Right lung (tissue), 5 donors: ENCODE data around the gene SRL. TPM values are rescaled to one million over a fixed set of nuclear protein-coding genes. Genes with fewer than 3 reads are reported as not detected.
"Not testable (repeated sequence)": the region's sequence is repeated elsewhere in the genome, so short reads cannot be mapped to it uniquely, and the experiment has no call there.

Source experiments
- DNase-seq, 2 donors: peaks; one replicate each; pipeline ENCODE4 v3.0.0-alpha.2; 2013
- polyA plus RNA-seq, 5 donors: library from polyadenylated mRNA; unstranded; fragments of 120-200 nt; gene quantifications; one replicate each; pipeline versions ENCODE4 v1.2.1 to v1.2.3, GENCODE V29; 2013; ENCODE audit warnings: inconsistent platforms in 1 of 5, low replicate concordance in 1 of 5; ENCODE audit not compliant: insufficient read length in 5 of 5, insufficient read depth in 1 of 5

Gene SRL
- polyA plus RNA-seq, 5 donors, result 4.4 to 25.9 (median 5.7) TPM

DNA sequence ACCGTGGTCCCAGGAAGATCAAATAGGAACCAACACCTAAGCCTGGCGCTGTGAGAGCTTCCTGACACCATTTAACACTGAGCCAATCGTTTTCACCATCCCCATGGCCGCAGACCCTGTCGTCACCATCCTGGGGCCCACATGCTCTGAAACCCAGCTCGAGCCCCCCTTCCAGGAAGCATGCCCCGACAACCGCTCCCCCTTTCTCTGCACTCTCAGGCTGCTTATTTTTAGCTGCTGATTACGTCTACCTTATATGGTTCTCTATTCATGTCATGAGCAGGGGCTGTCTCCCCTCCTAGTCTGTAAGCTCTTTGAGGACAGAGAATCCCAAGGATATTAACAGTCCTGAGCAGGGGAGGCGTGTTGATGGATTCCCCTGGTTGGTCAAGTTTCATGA is 10.5 kb downstream of the SRL start:
- DNase-seq, result no peak

GRCh38 chr16:4227040-4227332 is 14.9 kb downstream of the SRL start:
- DNase-seq, result no peak

DNA sequence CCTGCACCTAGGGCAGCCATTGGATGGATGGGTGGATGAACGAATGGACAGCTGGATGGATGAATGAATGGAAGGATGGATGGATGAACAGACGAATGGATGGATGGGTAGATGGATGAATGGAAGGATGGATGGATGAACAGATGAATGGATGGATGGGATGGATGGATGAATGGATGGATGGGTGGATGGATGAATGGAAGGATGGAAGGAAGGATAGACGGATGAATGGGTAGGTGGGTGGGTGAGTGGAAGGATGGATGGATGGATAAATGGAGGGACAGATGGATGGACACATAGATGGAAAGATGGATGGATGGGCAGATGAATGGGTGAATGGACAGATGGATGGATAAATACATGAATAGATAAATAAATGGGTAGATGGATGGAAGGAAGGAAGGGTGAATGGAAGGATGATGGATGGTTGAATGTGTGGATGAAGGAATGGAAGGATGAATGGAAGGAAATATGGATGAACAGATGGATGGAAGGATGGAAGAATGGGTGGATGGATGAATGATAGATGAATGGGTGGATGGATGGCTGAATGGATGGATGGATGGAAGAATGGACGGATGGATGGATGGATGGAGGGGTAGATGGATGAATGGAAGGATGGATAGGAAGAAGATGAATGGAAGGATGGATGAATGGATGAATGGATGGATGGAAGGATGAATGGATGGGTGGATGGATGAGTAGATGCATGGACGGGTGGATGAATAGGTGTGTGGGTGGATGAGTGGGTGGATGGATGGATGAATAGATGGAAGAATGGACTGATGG is 15.4 kb downstream of the SRL start:
- DNase-seq, result no peak

DNA sequence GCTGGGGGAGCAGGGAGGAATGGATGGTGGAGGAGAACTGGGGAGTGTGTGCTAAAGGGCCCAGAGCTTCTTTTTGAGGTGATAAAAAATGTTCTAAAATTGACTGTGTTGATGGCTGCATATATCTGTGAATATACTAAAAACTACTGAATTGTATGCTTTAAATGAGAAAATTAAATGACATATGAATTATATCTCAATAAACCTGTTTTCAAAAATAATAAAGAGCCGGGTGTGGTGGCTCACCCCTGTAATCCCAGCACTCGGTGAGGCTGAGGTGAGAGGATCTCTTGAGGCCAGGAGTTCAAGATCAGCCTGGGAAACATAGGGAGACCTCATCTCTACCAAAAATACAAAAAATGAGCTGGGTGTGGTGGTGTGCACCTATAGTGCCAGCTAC is 16.8 kb downstream of the SRL start:
- no peak for DNase-seq

DNA sequence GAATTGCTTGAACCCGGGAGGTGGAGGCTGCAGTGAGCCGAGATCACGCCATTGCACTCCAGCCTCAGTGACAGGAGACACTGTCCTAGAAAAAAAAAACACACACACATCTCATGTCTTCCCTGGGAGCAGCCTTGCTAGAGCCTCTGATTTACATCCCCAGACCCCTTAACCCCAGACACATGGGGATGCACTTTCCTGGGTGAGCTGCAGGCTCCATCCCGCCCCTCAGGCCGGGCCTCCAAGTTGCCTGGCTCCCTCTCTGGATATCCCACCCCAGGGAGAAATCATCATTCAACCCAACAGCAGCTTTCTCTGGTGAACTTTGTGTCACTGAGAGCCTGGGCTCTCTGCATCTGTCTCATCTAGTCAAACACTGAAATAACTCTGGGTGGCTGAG is 21.5 kb downstream of the SRL start:
- no peak for DNase-seq

DNA sequence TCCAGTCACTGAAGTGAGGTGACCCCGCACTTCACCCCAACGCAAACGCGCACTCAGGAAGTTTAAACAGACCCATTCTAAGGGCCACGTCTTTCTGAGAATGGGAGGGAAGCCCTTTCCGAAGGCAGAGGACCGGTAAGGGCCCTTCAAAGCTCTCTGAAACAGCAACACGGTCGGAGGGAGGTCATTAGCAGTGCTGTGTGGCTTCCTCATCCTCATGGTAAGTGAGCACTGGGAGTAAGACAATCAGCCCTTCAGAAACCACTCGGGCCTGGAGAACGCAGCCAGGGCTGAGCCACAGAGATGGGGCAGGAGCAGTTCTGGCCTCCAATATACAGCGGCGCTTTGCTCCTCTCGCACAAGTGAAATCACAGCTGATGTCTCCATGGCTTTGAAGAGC is 23.7 kb downstream of the SRL start:
- DNase-seq, result no peak

DNA sequence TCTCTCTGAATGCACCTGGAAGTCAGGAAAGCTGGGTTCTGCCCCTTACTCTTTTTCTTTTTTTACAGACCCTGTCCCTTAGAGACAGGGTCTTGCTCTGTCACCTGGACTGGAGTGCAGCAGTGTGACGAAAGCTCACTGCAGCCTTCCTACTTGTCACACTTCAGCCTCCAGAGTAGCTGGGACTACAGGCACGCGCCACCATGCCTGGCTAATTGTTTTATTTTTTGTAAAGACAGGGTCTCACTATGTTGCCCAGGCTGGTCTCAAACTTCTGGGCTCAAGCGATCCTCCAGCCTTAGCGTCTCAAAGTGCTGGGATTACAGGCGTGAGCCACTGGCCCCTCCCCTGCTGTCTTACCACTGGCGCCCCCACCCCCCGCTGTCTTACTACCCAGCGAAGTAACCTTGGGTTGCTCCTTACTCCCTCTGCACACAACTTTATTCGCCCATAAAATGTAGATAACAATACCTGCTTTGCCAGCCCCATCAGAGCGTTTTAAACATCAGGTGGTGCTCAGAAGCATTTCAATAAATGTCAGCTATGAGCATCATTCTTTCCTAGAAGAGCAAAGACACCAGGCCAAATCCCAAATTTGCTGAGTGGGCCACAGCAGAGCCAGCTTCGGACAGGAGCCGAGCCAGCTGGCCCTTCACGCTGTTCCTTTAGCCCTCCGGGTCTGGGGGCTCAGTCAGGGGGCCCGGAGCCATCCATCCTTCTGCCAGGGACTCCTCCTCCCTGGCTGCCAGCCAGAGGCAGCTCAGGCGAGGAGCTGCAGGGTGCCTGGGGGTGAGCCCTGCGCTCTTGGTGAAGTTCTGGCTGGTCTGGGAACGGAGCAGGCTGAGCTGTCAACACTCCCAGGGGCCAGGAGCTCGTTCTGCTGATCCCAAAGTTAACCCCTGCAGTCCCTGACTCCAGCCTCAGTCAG is 24.4 kb downstream of the SRL start:
- DNase-seq, result peak; percentile 91 to 93

DNA sequence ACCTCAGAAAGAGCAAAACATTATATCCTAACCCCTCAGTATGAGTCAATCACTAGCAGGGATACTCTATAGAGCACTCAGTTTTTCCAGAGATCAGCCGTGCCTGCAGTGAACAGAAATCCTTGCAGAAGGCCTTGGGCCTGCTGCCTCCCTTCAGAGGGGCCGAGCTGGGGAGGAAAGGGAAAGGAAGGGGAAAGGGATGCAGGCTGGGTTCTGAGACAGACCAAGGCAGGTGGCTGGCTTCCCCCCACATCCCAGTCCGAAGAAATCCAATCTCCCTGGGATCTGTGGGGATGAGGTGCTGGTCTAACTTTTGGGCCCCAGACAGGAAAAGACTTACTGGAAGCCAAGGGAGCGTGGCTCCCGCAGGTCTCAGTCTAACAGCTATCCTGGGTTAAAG is 25.3 kb downstream of the SRL start:
- no peak for DNase-seq

- no peak for DNase-seq
These were observed 26.8 kb downstream of the SRL start for GRCh38 chr16:4215106-4215505.

DNA sequence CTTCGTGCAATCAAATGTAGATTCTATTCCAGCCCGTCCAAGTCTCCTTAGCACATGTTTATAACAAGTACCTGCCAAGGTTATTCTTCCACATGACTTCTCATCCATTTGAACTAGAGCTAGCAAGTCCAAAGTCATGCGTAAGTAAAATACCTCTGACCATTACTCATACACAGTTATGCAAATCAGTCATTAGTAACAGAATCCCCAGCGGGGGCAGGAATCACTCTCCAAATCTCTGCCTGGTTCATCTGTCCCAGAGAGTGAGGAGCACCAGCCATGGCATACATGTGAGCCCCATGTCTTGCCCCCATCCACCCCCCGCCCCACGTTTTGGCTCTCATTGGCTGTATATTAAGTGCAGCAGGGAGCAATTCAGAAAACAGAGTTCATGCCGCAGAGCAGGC is 27.7 kb downstream of the SRL start:
- no peak for DNase-seq

DNA sequence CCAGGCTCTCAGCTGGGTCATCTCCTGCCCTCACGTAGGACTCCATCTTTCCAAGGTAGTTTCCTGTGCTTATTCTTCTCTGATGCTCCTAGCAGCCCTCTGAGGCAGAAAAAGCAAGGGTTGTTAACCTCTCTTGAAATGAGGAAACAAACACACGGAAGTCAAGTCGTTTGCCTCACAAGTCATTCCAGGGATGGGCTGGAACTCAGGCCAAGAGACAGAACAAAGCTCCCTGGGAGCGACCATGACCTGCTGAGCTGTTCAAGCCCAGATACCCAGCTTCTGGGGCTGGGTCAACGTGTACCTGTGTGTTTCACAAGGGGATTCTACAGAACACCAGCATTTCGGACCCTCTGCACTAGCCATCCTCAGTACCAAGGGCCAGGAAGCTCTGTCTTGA is 28.1 kb downstream of the SRL start:
- no peak for DNase-seq

- no peak for DNase-seq
These were observed 29.0 kb downstream of the SRL start for GRCh38 chr16:4212934-4213296.

DNA sequence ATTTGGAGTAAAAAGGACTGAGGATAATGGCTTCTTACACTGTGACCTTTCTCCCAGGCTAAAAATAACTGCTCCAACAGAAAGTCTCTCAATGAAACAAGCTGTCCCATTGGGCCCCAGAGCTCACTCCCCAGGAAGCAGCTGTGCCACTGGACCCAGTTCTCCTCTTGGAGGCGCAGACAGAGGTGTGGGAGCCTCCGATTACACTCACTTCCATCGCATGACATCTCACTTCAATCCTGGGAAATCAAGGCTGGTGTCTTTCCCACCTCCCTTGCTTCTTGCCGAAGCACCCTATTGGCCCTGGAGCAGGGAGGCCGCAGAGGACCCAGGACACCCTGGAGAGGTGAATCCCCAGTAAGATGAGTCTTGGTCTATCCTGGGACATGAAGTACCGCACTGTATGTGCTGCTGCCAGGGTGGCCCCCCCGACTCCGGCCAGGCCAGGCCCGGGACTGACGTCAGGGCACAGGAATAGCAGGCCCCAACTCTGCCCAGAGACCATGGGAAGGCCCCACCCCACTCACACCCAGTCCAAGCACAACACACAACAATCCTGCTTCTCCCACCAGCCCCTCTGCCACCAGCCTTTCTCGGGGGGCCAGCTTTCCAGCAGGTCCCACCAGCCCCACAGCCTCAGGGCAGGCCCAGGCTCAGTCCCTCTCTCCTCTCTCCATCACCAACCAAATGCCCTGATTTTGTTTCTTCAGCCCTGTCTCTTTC is 29.5 kb downstream of the SRL start:
- DNase-seq, result no peak

GRCh38 chr16:4211445-4212210 is 30.3 kb downstream of the SRL start:
- DNase-seq, result not testable (repeated sequence)

GRCh38 chr16:4209666-4210065 is 32.2 kb downstream of the SRL start:
- no peak for DNase-seq

DNA sequence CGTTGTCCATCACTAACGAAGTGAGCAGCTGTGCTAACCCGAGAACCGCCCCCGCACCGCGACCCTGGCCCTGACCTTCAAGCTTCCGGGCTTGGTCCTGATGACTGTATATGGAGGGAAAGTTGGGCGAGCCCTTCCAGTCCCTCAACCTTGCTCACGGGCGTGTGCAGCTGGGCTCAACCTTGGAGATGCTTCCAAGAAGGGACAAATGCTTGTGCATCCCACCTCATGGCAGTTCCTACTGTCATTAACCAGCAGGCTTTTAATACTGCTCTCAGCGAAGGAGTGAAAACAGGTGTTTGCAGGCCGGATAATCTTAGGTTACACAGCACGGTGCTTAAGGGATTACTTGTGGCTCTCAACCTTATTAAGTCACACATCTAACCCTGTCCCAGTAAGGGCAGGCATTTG is 33.5 kb downstream of the SRL start:
- DNase-seq, result no peak

DNA sequence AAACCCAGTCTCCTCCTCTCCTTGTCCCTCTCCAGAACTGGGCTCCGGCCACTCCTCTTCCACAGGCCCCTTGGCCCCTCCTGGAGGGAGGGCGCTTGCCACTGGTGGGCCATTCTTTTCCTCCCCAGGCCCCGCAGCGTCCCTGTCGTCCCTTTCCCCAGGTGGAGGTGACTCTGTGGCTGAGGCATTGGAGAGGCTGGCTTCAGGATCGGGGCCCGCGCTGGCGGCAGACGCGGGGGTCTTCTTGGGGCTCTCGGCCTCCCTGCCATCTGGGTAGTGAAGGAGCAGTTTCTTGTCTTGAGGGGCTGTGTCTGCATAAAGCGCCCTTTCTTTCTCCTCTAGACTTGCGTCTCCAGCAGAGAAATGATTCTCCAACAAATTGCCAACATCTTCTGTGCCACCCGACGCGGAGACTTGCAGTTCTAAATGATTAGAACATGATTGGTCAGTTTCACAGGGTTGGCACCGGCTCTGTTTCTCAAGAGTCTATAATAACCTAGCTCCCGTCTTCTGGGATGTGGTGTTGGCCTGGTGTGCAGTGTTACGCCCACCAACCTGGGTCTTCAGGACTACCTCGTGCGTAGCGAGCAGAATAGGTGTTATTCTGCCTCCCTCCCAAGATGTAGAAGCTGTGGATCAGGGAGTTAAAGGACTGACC is 34.1 kb downstream of the SRL start:
- DNase-seq, result no peak

- DNase-seq, result no peak
These were observed 34.7 kb downstream of the SRL start for GRCh38 chr16:4207229-4207628.

GRCh38 chr16:4206680-4207079 is 35.2 kb downstream of the SRL start:
- no peak for DNase-seq

DNA sequence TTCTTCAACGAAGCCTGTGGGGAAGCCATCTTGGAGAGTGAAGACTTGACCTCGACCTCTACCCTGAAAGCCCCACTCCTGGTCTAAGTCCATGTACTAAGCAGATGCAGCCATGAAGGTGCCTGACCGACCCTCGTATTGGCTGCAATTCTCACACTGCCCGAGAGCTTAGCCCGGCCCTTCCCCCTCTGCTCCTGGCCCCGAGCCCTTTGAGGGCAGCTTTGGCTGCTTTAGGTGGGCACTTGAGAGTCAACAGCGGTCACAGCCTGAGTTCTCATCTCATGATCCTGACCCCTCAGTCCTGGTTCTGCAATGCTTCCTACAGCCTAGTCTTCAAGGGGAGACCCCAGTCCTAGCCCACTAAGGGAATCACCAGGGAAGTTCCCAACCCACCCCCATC is 35.9 kb downstream of the SRL start:
- DNase-seq, result no peak

GRCh38 chr16:4204521-4204920 is 37.4 kb downstream of the SRL start:
- DNase-seq, result no peak
